ENCODE data around the gene TTC28.
"Not testable (repeated sequence)": the region's sequence is repeated elsewhere in the genome, so short reads cannot be mapped to it uniquely, and the experiment has no call there.

TTC28 gene

DNA sequence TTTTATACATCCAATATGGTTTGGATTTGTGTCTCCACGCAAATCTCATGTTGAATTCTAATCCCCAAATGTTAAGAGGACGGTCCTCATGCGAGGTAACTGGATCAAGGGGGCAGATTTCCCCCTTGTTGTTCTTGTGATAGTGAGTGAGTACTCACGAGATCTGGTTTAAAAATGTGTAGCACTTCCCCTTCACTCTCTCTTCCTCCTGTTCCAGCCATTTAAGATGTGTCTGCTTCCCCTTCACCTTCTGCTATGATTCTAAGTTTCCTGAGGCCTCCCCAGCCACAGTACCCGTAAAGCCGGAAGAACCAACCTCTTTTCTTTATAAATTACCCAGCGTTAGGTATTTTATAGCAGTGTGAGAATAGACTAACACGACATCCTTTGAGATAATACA is 98.6 kb downstream of the TTC28 start:
- Histone ChIP-seq H3K36me3 (no peaks in the 10 kb centered on the region), H3K4me3 (ENCODE audit: low read depth in 1 of 2, low read length in 1 of 2) (no peak overlapping the region), H3K9me3 (no peaks in the 10 kb centered on the region), H3K27ac (no peak overlapping the region), H3K4me1 (ENCODE audit: control insufficient read depth in 1 of 2, insufficient read depth in 1 of 2, low read depth in 1 of 2, low read length in 1 of 2) (no peaks in the 10 kb centered on the region), H3K27me3 (no peaks in the 10 kb centered on the region)
- TF ChIP-seq, protein P1, sequence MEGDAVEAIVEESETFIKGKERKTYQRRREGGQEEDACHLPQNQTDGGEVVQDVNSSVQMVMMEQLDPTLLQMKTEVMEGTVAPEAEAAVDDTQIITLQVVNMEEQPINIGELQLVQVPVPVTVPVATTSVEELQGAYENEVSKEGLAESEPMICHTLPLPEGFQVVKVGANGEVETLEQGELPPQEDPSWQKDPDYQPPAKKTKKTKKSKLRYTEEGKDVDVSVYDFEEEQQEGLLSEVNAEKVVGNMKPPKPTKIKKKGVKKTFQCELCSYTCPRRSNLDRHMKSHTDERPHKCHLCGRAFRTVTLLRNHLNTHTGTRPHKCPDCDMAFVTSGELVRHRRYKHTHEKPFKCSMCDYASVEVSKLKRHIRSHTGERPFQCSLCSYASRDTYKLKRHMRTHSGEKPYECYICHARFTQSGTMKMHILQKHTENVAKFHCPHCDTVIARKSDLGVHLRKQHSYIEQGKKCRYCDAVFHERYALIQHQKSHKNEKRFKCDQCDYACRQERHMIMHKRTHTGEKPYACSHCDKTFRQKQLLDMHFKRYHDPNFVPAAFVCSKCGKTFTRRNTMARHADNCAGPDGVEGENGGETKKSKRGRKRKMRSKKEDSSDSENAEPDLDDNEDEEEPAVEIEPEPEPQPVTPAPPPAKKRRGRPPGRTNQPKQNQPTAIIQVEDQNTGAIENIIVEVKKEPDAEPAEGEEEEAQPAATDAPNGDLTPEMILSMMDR (IDR thresholded peaks at IDR 0.05): no peak

GRCh38 chr22:28576162-28576561 is 103.5 kb downstream of the TTC28 start:
- H3K9me3 ChIP-seq: no peaks in the 10 kb centered on the region
- no peaks in the 10 kb centered on the region for H3K36me3 ChIP-seq
- no peak overlapping the region for H3K27ac ChIP-seq
- TF ChIP-seq, protein P1 (IDR thresholded peaks at IDR 0.05): no peak
- no peaks in the 10 kb centered on the region for H3K27me3 ChIP-seq
- H3K4me3 ChIP-seq (ENCODE audit: low read depth in 1 of 2, low read length in 1 of 2): no peak overlapping the region
- no peaks in the 10 kb centered on the region for H3K4me1 ChIP-seq (ENCODE audit: control insufficient read depth in 1 of 2, insufficient read depth in 1 of 2, low read depth in 1 of 2, low read length in 1 of 2)

DNA sequence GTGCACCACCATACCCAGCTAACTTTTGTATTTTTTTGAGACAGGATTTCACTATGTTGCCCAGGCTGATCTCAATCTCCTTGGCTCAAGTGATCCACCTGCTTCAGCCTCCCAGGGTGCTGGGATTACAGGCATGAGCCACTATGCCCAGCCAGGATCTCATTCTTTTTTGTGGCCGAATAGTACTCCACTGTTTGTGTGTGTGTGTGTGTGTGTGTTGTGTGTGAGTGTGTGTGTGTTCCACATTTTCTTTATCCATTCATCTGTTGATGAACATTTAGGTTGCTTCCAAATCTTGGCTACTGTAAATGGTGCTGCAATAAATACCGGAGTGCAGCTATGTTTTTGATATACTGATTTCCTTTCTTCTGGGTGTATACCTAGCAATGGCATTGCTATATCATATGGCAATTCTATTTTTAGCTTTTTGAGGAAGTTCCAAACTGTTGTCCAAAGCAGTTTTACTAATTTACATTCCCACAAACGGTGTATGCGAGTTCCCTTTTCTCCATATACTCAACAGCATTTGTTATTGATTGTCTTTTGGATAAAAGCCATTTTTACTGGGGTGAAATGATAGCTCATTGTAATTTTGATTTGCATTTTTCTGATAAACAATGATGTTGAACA is 105.4 kb downstream of the TTC28 start:
- H3K4me3 ChIP-seq (ENCODE audit: low read depth in 1 of 2, low read length in 1 of 2): no peak overlapping the region
- no peak overlapping the region for H3K27ac ChIP-seq
- no peaks in the 10 kb centered on the region for H3K9me3 ChIP-seq
- no peaks in the 10 kb centered on the region for H3K4me1 ChIP-seq (ENCODE audit: control insufficient read depth in 1 of 2, insufficient read depth in 1 of 2, low read depth in 1 of 2, low read length in 1 of 2)
- no peaks in the 10 kb centered on the region for H3K36me3 ChIP-seq
- TF ChIP-seq, protein P1 (IDR thresholded peaks at IDR 0.05): no peak
- H3K27me3 ChIP-seq: no peaks in the 10 kb centered on the region

DNA sequence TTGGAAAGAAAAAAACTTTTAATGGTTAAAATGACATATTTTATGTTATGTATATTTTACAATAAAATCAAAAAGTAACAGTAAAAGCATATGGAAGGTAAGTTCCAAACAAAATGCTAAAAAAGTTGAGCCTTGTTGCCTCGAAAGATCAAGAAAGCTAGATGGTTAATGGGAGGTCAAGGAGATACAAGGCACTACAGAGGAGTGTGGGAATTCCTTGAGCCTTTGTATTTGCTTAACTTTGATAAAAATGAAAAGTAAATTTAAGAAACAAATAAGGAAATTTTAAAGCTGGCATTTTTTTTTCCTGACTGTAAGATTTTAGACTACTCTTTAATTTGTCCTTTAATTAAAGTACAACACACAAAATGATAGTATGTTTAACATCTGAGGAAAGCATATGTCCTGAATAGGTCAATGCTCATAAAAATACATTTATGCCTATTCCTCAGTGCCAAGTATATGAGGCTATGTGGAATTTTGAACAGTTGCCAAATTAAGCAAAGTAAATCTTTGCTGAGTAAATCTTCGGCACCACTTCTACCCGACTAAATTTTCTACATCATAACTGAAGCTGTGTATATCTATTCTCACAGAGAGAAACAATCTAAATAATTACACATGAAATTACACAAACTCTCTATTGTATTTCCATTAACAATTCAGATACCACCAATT is 108.8 kb downstream of the TTC28 start:
- H3K4me1 ChIP-seq (ENCODE audit: control insufficient read depth in 1 of 2, insufficient read depth in 1 of 2, low read depth in 1 of 2, low read length in 1 of 2): no peaks in the 10 kb centered on the region
- no peaks in the 10 kb centered on the region for H3K9me3 ChIP-seq
- no peak overlapping the region for H3K4me3 ChIP-seq (ENCODE audit: low read depth in 1 of 2, low read length in 1 of 2)
- no peaks in the 10 kb centered on the region for H3K36me3 ChIP-seq
- H3K27ac ChIP-seq: no peak overlapping the region
- TF ChIP-seq, protein P1 (IDR thresholded peaks at IDR 0.05): no peak
- no peaks in the 10 kb centered on the region for H3K27me3 ChIP-seq

- not testable (repeated sequence) for H3K36me3 ChIP-seq; H3K4me1 ChIP-seq (ENCODE audit: control insufficient read depth in 1 of 2, insufficient read depth in 1 of 2, low read depth in 1 of 2, low read length in 1 of 2); H3K9me3 ChIP-seq; H3K27ac ChIP-seq; H3K4me3 ChIP-seq (ENCODE audit: low read depth in 1 of 2, low read length in 1 of 2); H3K27me3 ChIP-seq
Measured at GRCh38 chr22:28568974-28569373, 110.7 kb downstream of the TTC28 start.

- Histone ChIP-seq H3K27me3 (no peaks in the 10 kb centered on the region), H3K4me1 (ENCODE audit: control insufficient read depth in 1 of 2, insufficient read depth in 1 of 2, low read depth in 1 of 2, low read length in 1 of 2) (no peaks in the 10 kb centered on the region), H3K36me3 (no peaks in the 10 kb centered on the region), H3K9me3 (no peaks in the 10 kb centered on the region), H3K27ac (no peak overlapping the region), H3K4me3 (ENCODE audit: low read depth in 1 of 2, low read length in 1 of 2) (no peak overlapping the region)
- TF ChIP-seq, protein P1 (IDR thresholded peaks at IDR 0.05): no peak
Measured at GRCh38 chr22:28568099-28568498, 111.5 kb downstream of the TTC28 start.

GRCh38 chr22:28566920-28567499 is 112.6 kb downstream of the TTC28 start:
- not testable (repeated sequence) for H3K36me3 ChIP-seq; H3K9me3 ChIP-seq; H3K27ac ChIP-seq; H3K27me3 ChIP-seq; H3K4me1 ChIP-seq (ENCODE audit: control insufficient read depth in 1 of 2, insufficient read depth in 1 of 2, low read depth in 1 of 2, low read length in 1 of 2); H3K4me3 ChIP-seq (ENCODE audit: low read depth in 1 of 2, low read length in 1 of 2)

Data from neutrophil (primary cell).